Right renal pelvis (tissue), 4 donors: ENCODE results near the gene HOXB1. TPM values are rescaled to one million over a fixed set of nuclear protein-coding genes. Genes with fewer than 3 reads are reported as not detected.

ENCODE experiments used
- DNase-seq, 4 donors: peaks; one replicate each; pipeline ENCODE4 v3.0.0-alpha.2; 2013; ENCODE audit warnings: low read depth in 4 of 4, low spot score in 3 of 4, missing footprints in 1 of 4
- polyA plus RNA-seq, 4 donors: library from polyadenylated mRNA; unstranded; fragments of 120-200 nt; gene quantifications; one replicate each; pipeline ENCODE4 v1.2.1, GENCODE V29; 2013; ENCODE audit not compliant: insufficient read length in 4 of 4

Gene HOXB1
- polyA plus RNA-seq, 4 donors: 0.27 to 0.34 (median 0.29) TPM

DNA sequence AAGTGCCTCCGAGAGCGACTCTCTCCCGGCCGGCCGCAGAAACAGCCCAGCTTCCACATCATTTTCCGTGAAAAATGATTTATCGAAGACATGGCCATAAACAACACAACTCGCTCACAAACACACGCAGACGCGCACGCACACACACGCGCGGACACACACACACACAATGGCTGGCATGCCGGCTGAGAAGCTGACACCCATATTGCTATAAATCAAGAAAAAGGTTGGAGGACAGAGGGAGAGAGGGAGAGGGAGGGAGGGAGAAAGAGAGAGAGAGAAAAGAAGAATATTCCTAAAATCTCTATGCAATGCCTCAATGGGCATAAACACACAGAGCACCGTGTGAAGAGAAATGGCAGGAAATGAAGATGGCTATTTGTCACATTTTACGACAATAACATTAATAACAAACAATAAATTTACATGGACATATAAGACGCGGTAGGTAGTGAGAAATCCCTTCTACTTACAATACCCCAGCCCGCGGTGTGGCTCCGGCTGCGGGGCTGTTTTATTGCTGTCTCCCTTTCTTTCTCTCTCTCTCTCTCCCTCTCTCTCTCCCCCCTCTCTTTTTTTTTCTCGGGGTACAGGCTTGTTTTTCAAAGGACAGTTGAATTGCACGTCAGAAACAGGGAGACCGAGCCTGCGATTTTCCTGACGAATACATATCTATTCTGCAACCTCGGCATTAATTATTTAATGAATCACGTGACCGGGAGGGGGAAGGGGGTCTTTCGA lies 37.9 kb upstream of the HOXB1 start:
- DNase-seq: no peak

GRCh38 chr17:48567646-48568354 lies 37.0 kb upstream of the HOXB1 start:
- no peak for DNase-seq

DNA sequence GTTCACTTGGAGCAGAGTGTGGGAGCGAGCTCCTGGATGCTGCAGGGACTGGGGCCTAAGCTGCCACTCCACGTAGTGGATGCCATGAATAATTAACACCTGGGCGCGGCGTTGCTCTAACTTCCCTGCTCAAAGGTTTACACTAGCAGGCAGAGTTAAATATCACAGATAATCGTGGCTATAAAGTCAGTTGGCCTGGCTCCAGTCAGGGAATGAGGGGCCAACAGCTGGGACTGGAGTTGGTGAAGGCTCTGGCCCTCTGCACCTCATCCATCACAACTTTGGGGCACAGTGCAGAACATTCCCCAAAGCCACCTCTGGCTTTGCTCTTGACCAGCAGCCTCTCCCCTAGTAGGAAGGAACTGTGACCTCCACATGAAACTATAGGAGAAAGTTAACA lies 36.4 kb upstream of the HOXB1 start:
- no peak for DNase-seq

DNA sequence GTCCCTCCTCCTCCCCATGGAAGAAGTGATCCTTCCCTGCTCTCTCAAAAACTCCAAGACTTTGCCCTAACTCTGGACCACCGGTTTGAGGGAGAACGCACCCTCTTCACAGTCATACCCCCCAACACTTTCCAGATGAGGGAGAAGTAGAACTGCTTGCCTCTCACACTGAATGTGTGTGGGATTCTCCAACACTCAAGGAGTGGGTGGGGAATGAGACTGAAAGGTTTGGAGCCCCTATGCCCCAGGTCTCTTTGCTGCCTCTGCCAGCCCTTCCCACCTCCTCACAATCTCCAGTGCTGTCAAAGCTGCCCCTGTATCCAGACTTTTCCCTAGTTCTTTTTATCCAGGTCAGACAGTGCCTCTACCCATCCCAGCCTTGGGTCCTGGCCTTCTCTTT lies 35.9 kb upstream of the HOXB1 start:
- no peak for DNase-seq

- DNase-seq: no peak
These were observed 35.3 kb upstream of the HOXB1 start for GRCh38 chr17:48565925-48566710.

GRCh38 chr17:48565022-48565554 lies 34.3 kb upstream of the HOXB1 start:
- no peak for DNase-seq

GRCh38 chr17:48564188-48565021 lies 33.6 kb upstream of the HOXB1 start:
- DNase-seq: no peak

GRCh38 chr17:48563867-48564187 lies 33.0 kb upstream of the HOXB1 start:
- DNase-seq: no peak

DNA sequence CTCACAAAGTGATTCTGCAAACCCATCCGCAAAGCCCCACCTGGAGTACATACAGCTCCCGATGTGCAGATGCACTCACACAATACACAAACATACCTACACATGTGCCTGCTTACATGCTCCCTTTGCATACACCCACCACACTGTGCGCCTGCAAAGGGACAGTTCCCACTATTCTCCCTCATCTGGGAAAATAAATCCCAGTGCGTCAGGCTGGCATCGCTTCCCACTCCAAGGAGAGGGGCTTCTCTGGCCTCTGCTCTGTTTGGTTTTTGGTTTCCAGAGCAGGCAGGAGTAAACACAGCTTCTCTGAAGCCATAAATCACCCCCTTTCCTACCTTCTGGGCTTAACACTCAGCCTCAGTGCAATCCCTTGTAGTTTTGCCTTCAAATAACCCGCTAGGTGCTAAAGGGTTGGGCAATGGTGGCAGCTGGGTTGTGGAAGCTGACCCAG lies 32.6 kb upstream of the HOXB1 start:
- DNase-seq: no peak

DNA sequence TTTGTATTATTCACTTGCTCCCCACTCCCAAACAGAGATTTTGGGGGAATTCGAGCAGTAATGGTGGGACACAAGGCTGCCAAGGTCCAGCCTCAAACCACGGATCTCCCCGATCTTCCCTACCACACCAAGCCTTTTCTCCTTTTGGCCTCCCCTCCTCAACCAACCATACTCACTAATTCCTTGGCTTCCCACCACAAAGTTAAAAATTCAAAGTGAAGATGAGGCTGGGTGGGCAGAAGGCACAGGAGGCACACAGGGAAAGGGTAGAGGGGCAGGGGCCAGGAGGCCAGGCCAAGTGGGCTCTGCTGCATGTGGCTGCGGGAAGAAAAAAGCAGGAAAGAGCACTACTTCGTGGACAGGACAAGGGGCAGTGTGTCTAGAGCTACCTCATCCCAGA lies 32.1 kb upstream of the HOXB1 start:
- DNase-seq: no peak

DNA sequence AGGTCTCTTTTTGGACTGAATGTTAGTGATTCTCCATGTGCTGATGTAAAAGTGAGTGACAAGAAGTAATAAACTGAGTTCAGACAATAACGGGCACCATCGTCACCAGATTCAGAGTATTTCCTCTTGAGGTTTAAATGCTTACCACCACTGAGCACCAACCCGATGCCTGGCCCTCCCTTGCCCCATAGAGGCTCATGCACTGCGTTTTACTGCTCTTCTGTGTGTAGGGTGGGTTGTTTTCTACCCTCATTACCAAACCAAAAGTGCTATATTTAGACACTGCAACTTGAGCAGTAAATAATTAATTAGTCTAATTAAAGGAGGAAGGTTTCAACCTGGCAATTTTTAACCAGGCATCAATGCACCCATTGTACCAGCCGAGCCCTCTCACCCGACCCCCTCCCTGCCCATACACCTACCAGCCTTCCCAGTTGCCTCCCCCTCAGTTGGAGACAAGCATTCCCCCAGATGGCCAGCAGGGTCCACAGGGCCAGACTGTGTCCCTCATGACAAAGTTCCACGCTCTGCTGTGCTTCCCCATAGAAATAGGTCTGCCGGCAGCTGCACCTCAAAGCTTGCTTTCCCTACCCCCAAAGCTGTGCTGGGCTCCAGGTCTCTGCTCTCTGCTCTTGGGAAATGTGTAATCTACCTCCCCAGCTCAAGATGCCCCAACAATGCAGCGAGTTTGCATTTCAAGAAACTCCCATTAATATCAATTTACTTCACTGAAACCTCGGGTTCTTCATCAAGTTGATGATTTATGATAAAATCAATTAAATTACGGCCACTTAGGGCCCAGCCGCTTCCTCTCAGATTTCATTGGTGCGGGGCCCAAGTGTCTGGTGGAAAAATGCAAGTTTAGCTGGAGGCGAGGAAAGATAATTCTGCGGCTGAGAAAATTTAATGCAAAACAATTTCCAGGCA lies 31.3 kb upstream of the HOXB1 start:
- DNase-seq: no peak

- no peak for DNase-seq
These were observed 29.3 kb upstream of the HOXB1 start for GRCh38 chr17:48559840-48560817.

GRCh38 chr17:48559122-48559839 lies 28.5 kb upstream of the HOXB1 start:
- DNase-seq: no peak

GRCh38 chr17:48558831-48559121 lies 28.0 kb upstream of the HOXB1 start:
- no peak for DNase-seq

DNA sequence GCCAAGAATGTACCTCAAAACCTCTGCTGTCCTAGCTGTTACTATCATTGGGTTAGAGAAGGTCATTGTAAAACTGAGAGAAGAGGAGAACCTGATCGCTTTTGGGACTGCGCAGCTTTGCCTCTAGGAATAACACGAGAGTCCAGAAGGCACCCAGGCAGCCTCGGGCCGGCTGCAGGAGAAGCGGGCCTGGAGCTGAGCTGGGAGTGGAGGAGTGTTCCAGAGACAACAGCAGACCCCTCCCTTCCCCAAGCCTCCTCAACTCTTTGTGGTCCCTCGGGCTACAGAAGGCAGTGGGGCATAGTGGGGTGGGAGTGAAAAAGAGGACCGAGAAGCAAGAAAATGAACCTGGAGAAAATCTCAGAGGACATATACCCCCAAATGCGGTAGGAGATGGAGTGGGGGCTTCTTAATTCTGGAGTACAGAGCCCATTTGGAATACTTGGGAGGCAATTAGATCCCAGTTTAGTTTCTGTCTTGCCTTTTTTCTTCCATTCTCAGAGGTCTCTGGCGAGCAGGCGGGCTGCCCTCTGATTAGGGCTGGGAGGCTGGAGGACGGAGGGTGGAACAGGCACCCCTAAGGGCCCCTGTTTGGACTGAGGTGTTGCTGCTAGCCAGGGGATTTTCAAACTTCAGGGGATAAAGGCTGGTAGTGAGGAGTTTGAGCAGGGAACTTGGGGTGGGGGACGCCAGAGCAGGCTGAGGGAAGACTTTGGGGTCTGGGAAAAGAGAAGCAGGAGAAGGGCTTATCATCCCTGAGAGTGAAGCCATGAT lies 27.4 kb upstream of the HOXB1 start:
- no peak for DNase-seq

GRCh38 chr17:48556576-48557401 lies 26.0 kb upstream of the HOXB1 start:
- no peak for DNase-seq
